DOHH2 (cell line): Measurements from ENCODE around the gene ZNF30.

Experiments used
- EZH2phosphoT487 ChIP-seq: fragments of 200-600 bp; sonication (generic); IDR thresholded peaks from 2 replicates; pipeline ENCODE4 v1.6.1; 2017; ENCODE audit warnings: borderline replicate concordance, mild to moderate bottlenecking, antibody characterized with exemption, low read length, moderate library complexity, mixed read lengths
- TF ChIP-seq, protein P1 (sequence below): fragments of 200-600 bp; sonication (generic); IDR thresholded peaks from one replicate; pipeline ENCODE4 v1.5.1; 2014; ENCODE audit warnings: antibody characterized with exemption, mild to moderate bottlenecking, low read depth, low read length; ENCODE audit not compliant: poor library complexity, severe bottlenecking

DNA sequence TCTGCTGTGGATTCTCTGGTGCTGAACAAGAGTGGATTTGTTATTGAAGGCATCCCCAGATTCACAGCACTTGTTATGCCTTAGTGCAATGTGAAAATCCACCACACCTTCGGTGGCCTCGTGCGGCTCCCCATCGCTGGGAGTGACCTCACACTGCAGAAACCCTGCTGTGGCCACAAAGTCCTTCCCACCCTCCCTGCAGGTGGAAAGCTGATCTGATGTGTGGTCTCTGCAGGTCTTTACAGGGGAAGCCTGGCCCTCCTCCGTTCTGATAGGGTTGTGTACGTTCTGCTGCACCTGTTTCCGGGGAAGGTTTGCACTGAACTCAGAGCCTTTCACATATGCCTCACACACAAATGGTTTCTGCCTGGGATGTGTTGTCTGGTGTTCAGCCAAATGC lies 32.3 kb downstream of the ZNF30 start:
- TF ChIP-seq, protein P1, sequence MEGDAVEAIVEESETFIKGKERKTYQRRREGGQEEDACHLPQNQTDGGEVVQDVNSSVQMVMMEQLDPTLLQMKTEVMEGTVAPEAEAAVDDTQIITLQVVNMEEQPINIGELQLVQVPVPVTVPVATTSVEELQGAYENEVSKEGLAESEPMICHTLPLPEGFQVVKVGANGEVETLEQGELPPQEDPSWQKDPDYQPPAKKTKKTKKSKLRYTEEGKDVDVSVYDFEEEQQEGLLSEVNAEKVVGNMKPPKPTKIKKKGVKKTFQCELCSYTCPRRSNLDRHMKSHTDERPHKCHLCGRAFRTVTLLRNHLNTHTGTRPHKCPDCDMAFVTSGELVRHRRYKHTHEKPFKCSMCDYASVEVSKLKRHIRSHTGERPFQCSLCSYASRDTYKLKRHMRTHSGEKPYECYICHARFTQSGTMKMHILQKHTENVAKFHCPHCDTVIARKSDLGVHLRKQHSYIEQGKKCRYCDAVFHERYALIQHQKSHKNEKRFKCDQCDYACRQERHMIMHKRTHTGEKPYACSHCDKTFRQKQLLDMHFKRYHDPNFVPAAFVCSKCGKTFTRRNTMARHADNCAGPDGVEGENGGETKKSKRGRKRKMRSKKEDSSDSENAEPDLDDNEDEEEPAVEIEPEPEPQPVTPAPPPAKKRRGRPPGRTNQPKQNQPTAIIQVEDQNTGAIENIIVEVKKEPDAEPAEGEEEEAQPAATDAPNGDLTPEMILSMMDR, result no peak
- no peak for TF ChIP-seq EZH2phosphoT487
